GM23338 (cell line): ENCODE measurements around the gene ZNF609. TPM values are rescaled to one million over a fixed set of nuclear protein-coding genes. Genes with fewer than 3 reads are reported as not detected.

ENCODE experiments used
- ATAC-seq: fragments of 200-7000 bp; cut with Tn5 transposase; 3 replicates; pipeline ENCODE4 v1.9.1; 2020
- DNase-seq: peaks from one replicate; pipeline ENCODE4 v3.0.0-alpha.2; 2015; ENCODE audit warnings: low spot score
- H2AFZ ChIP-seq: fragments of 200-600 bp; sonication (generic); 2 replicates; pipeline ENCODE4 v1.8.0; 2016; ENCODE audit warnings: antibody characterized with exemption, mild to moderate bottlenecking, moderate library complexity
- H3F3A ChIP-seq: fragments of 200-600 bp; sonication (generic); replicated peaks from 2 replicates; pipeline ENCODE4 v1.8.0; 2017; ENCODE audit warnings: antibody characterized with exemption, mixed run types, low read depth
- H3K27ac ChIP-seq: fragments of 200-600 bp; sonication (generic); 2 replicates; pipeline ENCODE4 v1.6.1; 2016; ENCODE audit warnings: low read depth
- H3K27me3 ChIP-seq: fragments of 200-600 bp; sonication (generic); 2 replicates; pipeline ENCODE4 v1.8.0; 2016; ENCODE audit warnings: mild to moderate bottlenecking, mixed run types, moderate library complexity; ENCODE audit not compliant: insufficient read depth
- H3K36me3 ChIP-seq: fragments of 200-600 bp; sonication (generic); 2 replicates; pipeline ENCODE4 v1.8.0; 2016; ENCODE audit warnings: mild to moderate bottlenecking; ENCODE audit not compliant: insufficient read depth
- H3K4me1 ChIP-seq: fragments of 200-600 bp; sonication (generic); 2 replicates; pipeline ENCODE4 v1.8.0; 2016; ENCODE audit warnings: mild to moderate bottlenecking, moderate library complexity; ENCODE audit not compliant: insufficient read depth
- H3K4me2 ChIP-seq: fragments of 200-600 bp; sonication (generic); 2 replicates; pipeline ENCODE4 v1.7.1; 2017; ENCODE audit warnings: mixed run types
- H3K4me3 ChIP-seq: fragments of 200-600 bp; sonication (generic); 2 replicates; pipeline ENCODE4 v1.6.1; 2016; ENCODE audit warnings: mixed run types
- H3K79me2 ChIP-seq: fragments of 200-600 bp; sonication (generic); replicated peaks from 2 replicates; pipeline ENCODE4 v1.8.0; 2017; ENCODE audit warnings: mild to moderate bottlenecking; ENCODE audit not compliant: insufficient read depth
- H3K9me2 ChIP-seq: fragments of 200-600 bp; sonication (generic); 2 replicates; pipeline ENCODE4 v1.8.0; 2017; ENCODE audit not compliant: insufficient read depth
- H4K20me1 ChIP-seq: fragments of 200-600 bp; sonication (generic); replicated peaks from 2 replicates; pipeline ENCODE4 v1.8.0; 2017; ENCODE audit warnings: mild to moderate bottlenecking; ENCODE audit not compliant: insufficient read depth
- H3K27ac Mint-ChIP-seq: 2 replicates; pipeline ENCODE4 v1.8.0; 2020; ENCODE audit warnings: inconsistent platforms, mild to moderate bottlenecking, moderate library complexity, mixed read lengths
- H3K27me3 Mint-ChIP-seq: 3 replicates; pipeline ENCODE4 v1.8.0; 2022; ENCODE audit warnings: low read depth, mild to moderate bottlenecking, moderate library complexity, mixed read lengths, inconsistent platforms; ENCODE audit not compliant: insufficient read depth, poor library complexity
- H3K36me3 Mint-ChIP-seq: 3 replicates; pipeline ENCODE4 v1.8.0; 2021; ENCODE audit warnings: low read depth, mild to moderate bottlenecking, inconsistent platforms, moderate library complexity, mixed read lengths
- H3K4me1 Mint-ChIP-seq: 3 replicates; pipeline ENCODE4 v1.8.0; 2020; ENCODE audit warnings: mild to moderate bottlenecking, inconsistent platforms, mixed read lengths
- H3K4me3 Mint-ChIP-seq: 3 replicates; pipeline ENCODE4 v1.8.0; 2021; ENCODE audit warnings: moderate library complexity, mild to moderate bottlenecking, inconsistent platforms, mixed read lengths
- H3K9me3 Mint-ChIP-seq: 3 replicates; pipeline ENCODE4 v1.8.0; 2020; ENCODE audit warnings: moderate library complexity, mild to moderate bottlenecking, inconsistent platforms, mixed read lengths
- CREB1 ChIP-seq: fragments of 250-450 bp; sonication (Bioruptor Pico); IDR thresholded peaks from 2 replicates; pipeline ENCODE4 v1.5.0; 2020; ENCODE audit warnings: low read depth, mild to moderate bottlenecking, moderate library complexity
- EZH2phosphoT487 ChIP-seq: fragments of 200-600 bp; sonication (generic); IDR thresholded peaks from one replicate; pipeline ENCODE4 v1.8.1; 2018; ENCODE audit warnings: antibody characterized with exemption; ENCODE audit not compliant: unreplicated experiment
- NANOG ChIP-seq: IDR thresholded peaks from 2 replicates; pipeline ENCODE4 v1.6.1; 2016; ENCODE audit warnings: antibody characterized with exemption, borderline replicate concordance
- POLR2AphosphoS5 ChIP-seq: IDR thresholded peaks from 2 replicates; pipeline ENCODE4 v1.6.1; 2016; ENCODE audit warnings: antibody characterized with exemption, low read depth
- STAT1 ChIP-seq: IDR thresholded peaks from one replicate; pipeline ENCODE4 v1.6.1; 2016; ENCODE audit warnings: antibody characterized with exemption; ENCODE audit not compliant: unreplicated experiment
- ZNF114 ChIP-seq: fragments of 250-450 bp; sonication (Bioruptor Pico); IDR thresholded peaks from 2 replicates; pipeline ENCODE4 v1.5.0; 2020; ENCODE audit warnings: mild to moderate bottlenecking, moderate library complexity
- ZNF331 ChIP-seq: fragments of 250-450 bp; sonication (Bioruptor Pico); IDR thresholded peaks from 2 replicates; pipeline ENCODE4 v1.5.0; 2020; ENCODE audit warnings: low read depth, mild to moderate bottlenecking, moderate library complexity
- polyA plus RNA-seq: library from polyadenylated mRNA; unstranded; fragments of >200 nt; fragmentation: Nextera tagmentation; extraction: Ambion mirVana; gene quantifications from 2 replicates; pipeline ENCODE4 v1.2.1, GENCODE V29; 2016
- total RNA-seq: library from RNA; depleted of rRNA; stranded (reverse); fragments of >200 nt; shearing (Covaris generic); gene quantifications from 2 replicates; pipeline ENCODE4 v1.2.3, GENCODE V29; 2014
- TF ChIP-seq, protein P1 (sequence below): fragments of 250-450 bp; sonication (Bioruptor Pico); IDR thresholded peaks from 2 replicates; pipeline ENCODE4 v1.5.0; 2020; ENCODE audit warnings: mild to moderate bottlenecking, moderate library complexity
- TF ChIP-seq, protein P2 (sequence below): IDR thresholded peaks from one replicate; pipeline ENCODE4 v1.6.1; 2018; ENCODE audit warnings: antibody characterized with exemption; ENCODE audit not compliant: unreplicated experiment
- TF ChIP-seq, protein P3 (sequence below): IDR thresholded peaks from 2 replicates; pipeline ENCODE4 v1.6.1; 2016; ENCODE audit warnings: antibody characterized with exemption

The ZNF609 gene
- total and polyA plus RNA-seq, 2 experiments from 2014 or later = 26.4 to 40.2 TPM

DNA sequence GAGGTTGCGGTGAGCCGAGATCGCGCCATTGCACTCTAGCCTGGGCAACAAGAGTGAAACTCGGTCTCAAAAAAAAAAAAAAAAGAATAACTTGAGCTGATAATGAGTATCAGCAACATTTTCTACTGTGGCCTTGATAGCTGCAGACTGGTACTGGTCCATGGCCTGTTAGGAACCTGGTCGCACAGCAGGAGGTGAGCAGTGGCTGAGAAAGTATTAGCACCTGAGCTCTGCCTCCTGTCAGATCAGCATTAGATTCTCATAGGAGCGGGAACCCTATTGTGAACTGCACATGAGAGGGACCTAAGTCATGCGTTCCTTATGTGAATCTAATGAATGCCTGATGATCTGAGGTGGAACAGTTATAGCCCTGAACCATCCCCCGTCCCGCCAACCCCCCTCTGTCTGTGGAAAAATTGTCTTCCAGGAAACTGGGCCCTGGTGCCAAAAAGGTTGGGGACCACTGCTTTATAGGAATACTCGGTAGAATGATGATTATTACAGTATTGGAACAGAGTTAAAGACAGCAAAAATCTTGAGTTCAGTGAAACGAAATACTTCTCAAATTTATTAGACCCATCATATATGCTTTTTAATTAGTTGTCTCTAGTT, 126.0 kb downstream of the ZNF609 start:
- Histone ChIP-seq H3K79me2 (peaks cover 94% of the 10 kb centered on the region), H3F3A (no peaks in the 10 kb centered on the region; the same call in 1 of the 2 replicates), H3K4me2 (no peak overlapping the region), H2AFZ (no peak overlapping the region), H3K9me2 (no peaks in the 10 kb centered on the region), H4K20me1 (peaks cover 50% of the 10 kb centered on the region), H3K4me3 (no peak overlapping the region), H3K27me3 (no peaks in the 10 kb centered on the region), H3K36me3 (no peaks in the 10 kb centered on the region), H3K27ac (no peak overlapping the region), H3K4me1 (peaks cover 5% of the 10 kb centered on the region)
- no peaks in the 10 kb centered on the region for H3K27me3 Mint-ChIP-seq
- TF ChIP-seq, protein P1, sequence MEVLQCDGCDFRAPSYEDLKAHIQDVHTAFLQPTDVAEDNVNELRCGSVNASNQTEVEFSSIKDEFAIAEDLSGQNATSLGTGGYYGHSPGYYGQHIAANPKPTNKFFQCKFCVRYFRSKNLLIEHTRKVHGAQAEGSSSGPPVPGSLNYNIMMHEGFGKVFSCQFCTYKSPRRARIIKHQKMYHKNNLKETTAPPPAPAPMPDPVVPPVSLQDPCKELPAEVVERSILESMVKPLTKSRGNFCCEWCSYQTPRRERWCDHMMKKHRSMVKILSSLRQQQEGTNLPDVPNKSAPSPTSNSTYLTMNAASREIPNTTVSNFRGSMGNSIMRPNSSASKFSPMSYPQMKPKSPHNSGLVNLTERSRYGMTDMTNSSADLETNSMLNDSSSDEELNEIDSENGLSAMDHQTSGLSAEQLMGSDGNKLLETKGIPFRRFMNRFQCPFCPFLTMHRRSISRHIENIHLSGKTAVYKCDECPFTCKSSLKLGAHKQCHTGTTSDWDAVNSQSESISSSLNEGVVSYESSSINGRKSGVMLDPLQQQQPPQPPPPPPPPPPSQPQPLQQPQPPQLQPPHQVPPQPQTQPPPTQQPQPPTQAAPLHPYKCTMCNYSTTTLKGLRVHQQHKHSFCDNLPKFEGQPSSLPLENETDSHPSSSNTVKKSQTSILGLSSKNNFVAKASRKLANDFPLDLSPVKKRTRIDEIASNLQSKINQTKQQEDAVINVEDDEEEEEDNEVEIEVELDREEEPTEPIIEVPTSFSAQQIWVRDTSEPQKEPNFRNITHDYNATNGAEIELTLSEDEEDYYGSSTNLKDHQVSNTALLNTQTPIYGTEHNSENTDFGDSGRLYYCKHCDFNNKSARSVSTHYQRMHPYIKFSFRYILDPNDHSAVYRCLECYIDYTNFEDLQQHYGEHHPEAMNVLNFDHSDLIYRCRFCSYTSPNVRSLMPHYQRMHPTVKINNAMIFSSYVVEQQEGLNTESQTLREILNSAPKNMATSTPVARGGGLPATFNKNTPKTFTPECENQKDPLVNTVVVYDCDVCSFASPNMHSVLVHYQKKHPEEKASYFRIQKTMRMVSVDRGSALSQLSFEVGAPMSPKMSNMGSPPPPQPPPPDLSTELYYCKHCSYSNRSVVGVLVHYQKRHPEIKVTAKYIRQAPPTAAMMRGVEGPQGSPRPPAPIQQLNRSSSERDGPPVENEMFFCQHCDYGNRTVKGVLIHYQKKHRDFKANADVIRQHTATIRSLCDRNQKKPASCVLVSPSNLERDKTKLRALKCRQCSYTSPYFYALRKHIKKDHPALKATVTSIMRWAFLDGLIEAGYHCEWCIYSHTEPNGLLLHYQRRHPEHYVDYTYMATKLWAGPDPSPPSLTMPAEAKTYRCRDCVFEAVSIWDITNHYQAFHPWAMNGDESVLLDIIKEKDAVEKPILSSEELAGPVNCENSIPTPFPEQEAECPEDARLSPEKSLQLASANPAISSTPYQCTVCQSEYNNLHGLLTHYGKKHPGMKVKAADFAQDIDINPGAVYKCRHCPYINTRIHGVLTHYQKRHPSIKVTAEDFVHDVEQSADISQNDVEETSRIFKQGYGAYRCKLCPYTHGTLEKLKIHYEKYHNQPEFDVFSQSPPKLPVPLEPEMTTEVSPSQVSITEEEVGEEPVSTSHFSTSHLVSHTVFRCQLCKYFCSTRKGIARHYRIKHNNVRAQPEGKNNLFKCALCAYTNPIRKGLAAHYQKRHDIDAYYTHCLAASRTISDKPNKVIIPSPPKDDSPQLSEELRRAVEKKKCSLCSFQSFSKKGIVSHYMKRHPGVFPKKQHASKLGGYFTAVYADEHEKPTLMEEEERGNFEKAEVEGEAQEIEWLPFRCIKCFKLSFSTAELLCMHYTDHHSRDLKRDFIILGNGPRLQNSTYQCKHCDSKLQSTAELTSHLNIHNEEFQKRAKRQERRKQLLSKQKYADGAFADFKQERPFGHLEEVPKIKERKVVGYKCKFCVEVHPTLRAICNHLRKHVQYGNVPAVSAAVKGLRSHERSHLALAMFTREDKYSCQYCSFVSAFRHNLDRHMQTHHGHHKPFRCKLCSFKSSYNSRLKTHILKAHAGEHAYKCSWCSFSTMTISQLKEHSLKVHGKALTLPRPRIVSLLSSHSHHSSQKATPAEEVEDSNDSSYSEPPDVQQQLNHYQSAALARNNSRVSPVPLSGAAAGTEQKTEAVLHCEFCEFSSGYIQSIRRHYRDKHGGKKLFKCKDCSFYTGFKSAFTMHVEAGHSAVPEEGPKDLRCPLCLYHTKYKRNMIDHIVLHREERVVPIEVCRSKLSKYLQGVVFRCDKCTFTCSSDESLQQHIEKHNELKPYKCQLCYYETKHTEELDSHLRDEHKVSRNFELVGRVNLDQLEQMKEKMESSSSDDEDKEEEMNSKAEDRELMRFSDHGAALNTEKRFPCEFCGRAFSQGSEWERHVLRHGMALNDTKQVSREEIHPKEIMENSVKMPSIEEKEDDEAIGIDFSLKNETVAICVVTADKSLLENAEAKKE = no peak
- TF ChIP-seq NANOG = no peak
- no peak for TF ChIP-seq ZNF331
- TF ChIP-seq, protein P2, sequence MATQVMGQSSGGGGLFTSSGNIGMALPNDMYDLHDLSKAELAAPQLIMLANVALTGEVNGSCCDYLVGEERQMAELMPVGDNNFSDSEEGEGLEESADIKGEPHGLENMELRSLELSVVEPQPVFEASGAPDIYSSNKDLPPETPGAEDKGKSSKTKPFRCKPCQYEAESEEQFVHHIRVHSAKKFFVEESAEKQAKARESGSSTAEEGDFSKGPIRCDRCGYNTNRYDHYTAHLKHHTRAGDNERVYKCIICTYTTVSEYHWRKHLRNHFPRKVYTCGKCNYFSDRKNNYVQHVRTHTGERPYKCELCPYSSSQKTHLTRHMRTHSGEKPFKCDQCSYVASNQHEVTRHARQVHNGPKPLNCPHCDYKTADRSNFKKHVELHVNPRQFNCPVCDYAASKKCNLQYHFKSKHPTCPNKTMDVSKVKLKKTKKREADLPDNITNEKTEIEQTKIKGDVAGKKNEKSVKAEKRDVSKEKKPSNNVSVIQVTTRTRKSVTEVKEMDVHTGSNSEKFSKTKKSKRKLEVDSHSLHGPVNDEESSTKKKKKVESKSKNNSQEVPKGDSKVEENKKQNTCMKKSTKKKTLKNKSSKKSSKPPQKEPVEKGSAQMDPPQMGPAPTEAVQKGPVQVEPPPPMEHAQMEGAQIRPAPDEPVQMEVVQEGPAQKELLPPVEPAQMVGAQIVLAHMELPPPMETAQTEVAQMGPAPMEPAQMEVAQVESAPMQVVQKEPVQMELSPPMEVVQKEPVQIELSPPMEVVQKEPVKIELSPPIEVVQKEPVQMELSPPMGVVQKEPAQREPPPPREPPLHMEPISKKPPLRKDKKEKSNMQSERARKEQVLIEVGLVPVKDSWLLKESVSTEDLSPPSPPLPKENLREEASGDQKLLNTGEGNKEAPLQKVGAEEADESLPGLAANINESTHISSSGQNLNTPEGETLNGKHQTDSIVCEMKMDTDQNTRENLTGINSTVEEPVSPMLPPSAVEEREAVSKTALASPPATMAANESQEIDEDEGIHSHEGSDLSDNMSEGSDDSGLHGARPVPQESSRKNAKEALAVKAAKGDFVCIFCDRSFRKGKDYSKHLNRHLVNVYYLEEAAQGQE = no peak
- no peak for TF ChIP-seq ZNF114 (CRISPR knock-in tag)
- TF ChIP-seq EZH2phosphoT487 = no peak
- TF ChIP-seq STAT1 = no peak
- TF ChIP-seq CREB1 (CRISPR knock-in tag) = no peak
- TF ChIP-seq, protein P3, sequence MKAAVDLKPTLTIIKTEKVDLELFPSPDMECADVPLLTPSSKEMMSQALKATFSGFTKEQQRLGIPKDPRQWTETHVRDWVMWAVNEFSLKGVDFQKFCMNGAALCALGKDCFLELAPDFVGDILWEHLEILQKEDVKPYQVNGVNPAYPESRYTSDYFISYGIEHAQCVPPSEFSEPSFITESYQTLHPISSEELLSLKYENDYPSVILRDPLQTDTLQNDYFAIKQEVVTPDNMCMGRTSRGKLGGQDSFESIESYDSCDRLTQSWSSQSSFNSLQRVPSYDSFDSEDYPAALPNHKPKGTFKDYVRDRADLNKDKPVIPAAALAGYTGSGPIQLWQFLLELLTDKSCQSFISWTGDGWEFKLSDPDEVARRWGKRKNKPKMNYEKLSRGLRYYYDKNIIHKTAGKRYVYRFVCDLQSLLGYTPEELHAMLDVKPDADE = no peak
- no peak for TF ChIP-seq POLR2AphosphoS5
- no peak overlapping the region for H3K27ac Mint-ChIP-seq
- H3K9me3 Mint-ChIP-seq = no peaks in the 10 kb centered on the region
- ATAC-seq (peak; percentile 60; the same call in 2 of the 3 replicates), DNase-seq (peak; percentile 40)
- H3K36me3 Mint-ChIP-seq = no peaks in the 10 kb centered on the region
- peaks cover 17% of the 10 kb centered on the region for H3K4me1 Mint-ChIP-seq
- H3K4me3 Mint-ChIP-seq = no peak overlapping the region
